ENCODE measurements around the gene TPRN.

TPRN gene

DNA sequence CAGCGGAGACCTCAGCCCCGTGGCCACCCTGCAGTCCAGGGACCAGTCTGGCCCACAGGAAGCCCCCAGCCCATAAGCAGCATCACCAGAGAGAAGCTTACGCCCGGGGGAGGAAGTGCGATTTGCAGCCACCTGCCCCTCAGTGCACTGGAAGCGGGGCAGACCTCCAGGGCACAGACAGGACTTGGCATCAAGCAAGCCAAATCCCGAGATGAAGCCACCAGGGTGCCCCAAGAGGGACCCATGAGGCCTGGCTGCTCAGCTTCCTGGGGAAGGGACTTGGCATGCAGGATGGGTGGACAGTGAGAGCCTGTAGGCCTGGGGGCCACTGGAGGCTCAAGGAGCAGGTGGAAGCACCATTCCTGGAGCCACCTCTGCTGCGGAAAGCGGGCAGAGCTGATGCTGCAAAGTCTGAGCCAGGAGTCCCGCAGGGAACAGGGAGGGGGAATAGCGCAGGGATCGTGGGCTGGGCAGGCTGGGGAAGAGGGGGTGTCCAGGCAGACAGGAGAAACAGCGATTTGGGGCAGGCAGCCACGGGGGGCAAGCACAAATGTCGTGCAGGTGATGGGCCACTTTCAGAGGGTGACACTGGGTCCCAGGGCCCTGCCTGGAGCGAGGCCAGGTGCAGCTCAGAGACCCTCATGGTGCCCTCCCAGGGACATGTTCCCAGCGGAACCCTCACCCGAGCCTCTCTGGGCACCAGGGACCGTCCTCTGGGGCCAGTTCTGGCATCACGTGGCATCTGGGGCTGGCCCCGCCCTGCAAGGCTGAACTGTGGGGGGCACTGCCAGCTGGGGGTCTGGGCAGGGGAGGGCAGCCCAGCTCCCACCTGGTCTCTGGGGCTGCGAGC is 33.9 kb downstream of the TPRN start:
- Histone ChIP-seq H3K18ac (ENCODE audit: low read length) (no peak overlapping the region), H2BK5ac (ENCODE audit: low read depth, low read length, poor library complexity) (no peak overlapping the region), H3K27me3 (ENCODE audit: insufficient read depth, low read length) (peaks cover 80% of the 10 kb centered on the region), H3K27ac (ENCODE audit: low read depth, low read length) (no peak overlapping the region), H3K14ac (ENCODE audit: low read length) (no peak overlapping the region), H3K4me2 (ENCODE audit: low read length) (no peak overlapping the region), H2AK5ac (ENCODE audit: low read length) (no peak overlapping the region), H3K79me1 (ENCODE audit: low read length) (no peaks in the 10 kb centered on the region), H2AFZ (ENCODE audit: insufficient read depth, low read length, poor library complexity) (no peak overlapping the region), H3K36me3 (ENCODE audit: control insufficient read depth in 1 of 2, insufficient read depth in 2 of 2, low read length in 2 of 2) (no peaks in the 10 kb centered on the region), H3K4me3 (ENCODE audit: low read depth, low read length) (no peak overlapping the region), H3K79me2 (ENCODE audit: control insufficient read depth, insufficient read depth, low read length, poor library complexity) (no peaks in the 10 kb centered on the region), H3K9me3 (ENCODE audit: insufficient read depth, low read depth, low read length) (peaks cover 12% of the 10 kb centered on the region), H3K9ac (ENCODE audit: low read length) (no peak overlapping the region), H3K4me1 (ENCODE audit: control insufficient read depth in 1 of 2, insufficient read depth in 2 of 2, low read length in 2 of 2) (peaks cover 0 to 11% of the 10 kb centered on the region in 2 experiments), H2BK120ac (ENCODE audit: insufficient read depth, low read length, poor library complexity) (no peak overlapping the region), H3K23ac (ENCODE audit: low read length) (no peak overlapping the region), H4K12ac (ENCODE audit: low read depth, low read length) (no peak overlapping the region), H3K4ac (ENCODE audit: low read depth, low read length) (no peak overlapping the region), H4K8ac (ENCODE audit: low read depth, low read length) (no peak overlapping the region), H2BK12ac (ENCODE audit: low read length) (no peak overlapping the region), H4K91ac (ENCODE audit: low read depth, low read length) (no peak overlapping the region)
- DNase-seq, result no peak
- WGBS (ENCODE audit: extremely low coverage, insufficient coverage, insufficient read length), result no CpG with 5 or more reads among the region's 22 CpGs

DNA sequence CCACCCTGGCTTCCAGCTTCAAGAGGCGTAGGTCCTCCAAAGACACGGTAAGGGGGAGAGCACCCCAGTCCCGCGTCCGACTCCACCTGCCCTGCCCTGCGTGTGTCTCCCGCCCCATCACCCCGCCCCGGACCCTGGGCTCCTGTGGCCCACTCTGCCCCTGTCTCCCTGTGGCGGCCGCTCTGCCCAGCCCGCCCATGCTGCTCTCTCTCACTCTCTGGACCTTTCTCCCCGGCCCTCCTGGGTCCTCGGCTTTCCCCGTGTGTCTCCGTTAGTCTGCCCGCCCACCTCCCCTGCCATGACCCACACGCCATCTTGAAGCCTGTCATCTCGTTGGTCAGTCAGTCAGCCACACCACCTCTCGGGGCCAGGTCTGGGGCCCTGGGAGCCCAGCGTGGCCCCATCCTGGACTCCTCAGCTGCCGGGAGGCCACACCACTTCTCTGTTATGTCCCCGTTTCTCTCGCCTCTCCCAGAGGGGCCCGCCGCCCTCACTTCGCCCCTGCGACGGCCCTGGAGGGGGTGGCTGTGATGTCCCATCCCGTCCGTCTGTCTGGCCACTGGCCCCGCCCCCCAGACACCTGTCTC is 35.2 kb downstream of the TPRN start:
- no peak for DNase-seq
- no peak overlapping the region for H2BK120ac ChIP-seq (ENCODE audit: insufficient read depth, low read length, poor library complexity)
- H3K27ac ChIP-seq (ENCODE audit: low read depth, low read length), result no peak overlapping the region
- no peak overlapping the region for H3K18ac ChIP-seq (ENCODE audit: low read length)
- no peak overlapping the region for H4K91ac ChIP-seq (ENCODE audit: low read depth, low read length)
- no peak overlapping the region for H4K8ac ChIP-seq (ENCODE audit: low read depth, low read length)
- WGBS (ENCODE audit: extremely low coverage, insufficient coverage, insufficient read length), result no CpG with 5 or more reads among the region's 32 CpGs
- no peak overlapping the region for H4K12ac ChIP-seq (ENCODE audit: low read depth, low read length)
- H3K27me3 ChIP-seq (ENCODE audit: insufficient read depth, low read length), result peaks cover 80% of the 10 kb centered on the region
- no peaks in the 10 kb centered on the region for H3K36me3 ChIP-seq (ENCODE audit: control insufficient read depth in 1 of 2, insufficient read depth in 2 of 2, low read length in 2 of 2)
- H3K9ac ChIP-seq (ENCODE audit: low read length), result no peak overlapping the region
- no peak overlapping the region for H2AK5ac ChIP-seq (ENCODE audit: low read length)
- no peak overlapping the region for H2AFZ ChIP-seq (ENCODE audit: insufficient read depth, low read length, poor library complexity)
- H3K23ac ChIP-seq (ENCODE audit: low read length), result no peak overlapping the region
- no peak overlapping the region for H3K14ac ChIP-seq (ENCODE audit: low read length)
- H2BK5ac ChIP-seq (ENCODE audit: low read depth, low read length, poor library complexity), result no peak overlapping the region
- no peak overlapping the region for H3K4me3 ChIP-seq (ENCODE audit: low read depth, low read length)
- no peak overlapping the region for H3K4me2 ChIP-seq (ENCODE audit: low read length)
- no peaks in the 10 kb centered on the region for H3K79me1 ChIP-seq (ENCODE audit: low read length)
- H3K4me1 ChIP-seq (ENCODE audit: control insufficient read depth in 1 of 2, insufficient read depth in 2 of 2, low read length in 2 of 2), result peaks cover 0 to 11% of the 10 kb centered on the region in 2 experiments
- H2BK12ac ChIP-seq (ENCODE audit: low read length), result no peak overlapping the region
- H3K79me2 ChIP-seq (ENCODE audit: control insufficient read depth, insufficient read depth, low read length, poor library complexity), result no peaks in the 10 kb centered on the region
- H3K4ac ChIP-seq (ENCODE audit: low read depth, low read length), result no peak overlapping the region
- H3K9me3 ChIP-seq (ENCODE audit: insufficient read depth, low read depth, low read length), result peaks cover 13% of the 10 kb centered on the region

DNA sequence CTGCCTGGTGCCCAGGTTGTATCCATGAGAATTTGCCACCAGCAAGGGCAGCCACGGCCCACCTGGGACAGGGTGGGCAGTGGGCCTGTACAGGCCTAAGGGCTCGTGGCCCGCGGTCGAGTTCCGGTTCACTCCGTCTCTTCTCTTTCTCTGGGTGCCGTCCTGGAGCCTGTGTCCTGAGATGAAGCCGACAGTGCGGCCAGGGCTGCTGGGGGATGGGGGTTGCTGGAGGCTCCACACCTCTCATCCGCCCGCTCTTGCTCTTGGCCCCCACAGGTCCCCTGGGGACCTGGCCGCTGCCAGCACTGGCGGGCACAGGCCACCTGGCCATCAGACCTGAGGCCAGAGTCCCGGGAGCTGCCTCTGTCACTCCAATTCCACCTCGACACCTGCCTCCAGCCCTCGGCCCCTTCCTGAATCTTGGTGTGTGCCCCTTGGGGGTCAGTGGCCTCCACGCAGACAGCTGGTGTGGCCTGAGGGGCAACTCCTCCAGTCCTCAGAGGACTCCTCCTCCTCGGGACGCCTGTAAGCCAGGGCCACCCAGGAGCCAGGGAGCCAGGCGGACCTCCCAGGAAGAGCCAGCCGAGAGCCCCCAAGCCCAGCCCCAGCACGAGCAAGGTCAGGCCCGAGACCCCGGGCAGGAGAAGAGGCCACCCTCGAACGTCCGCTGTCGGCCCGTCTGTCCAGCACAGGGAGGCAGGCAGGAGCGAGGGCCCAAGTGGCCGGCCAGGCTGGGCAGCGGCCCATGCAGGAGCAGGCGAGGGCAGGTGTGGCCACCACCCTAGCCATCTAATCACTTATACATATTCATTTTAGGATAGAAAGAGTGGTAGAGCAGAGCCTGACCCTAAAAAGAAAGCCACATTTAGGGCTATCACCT is 35.9 kb downstream of the TPRN start:
- Histone ChIP-seq H2AFZ (ENCODE audit: insufficient read depth, low read length, poor library complexity) (no peak overlapping the region), H3K4me3 (ENCODE audit: low read depth, low read length) (no peak overlapping the region), H3K14ac (ENCODE audit: low read length) (no peak overlapping the region), H3K9ac (ENCODE audit: low read length) (no peak overlapping the region), H2BK5ac (ENCODE audit: low read depth, low read length, poor library complexity) (no peak overlapping the region), H3K79me2 (ENCODE audit: control insufficient read depth, insufficient read depth, low read length, poor library complexity) (no peaks in the 10 kb centered on the region), H3K4me2 (ENCODE audit: low read length) (no peak overlapping the region), H3K18ac (ENCODE audit: low read length) (no peak overlapping the region), H2BK12ac (ENCODE audit: low read length) (no peak overlapping the region), H3K27ac (ENCODE audit: low read depth, low read length) (no peak overlapping the region), H4K8ac (ENCODE audit: low read depth, low read length) (no peak overlapping the region), H2AK5ac (ENCODE audit: low read length) (no peak overlapping the region), H4K91ac (ENCODE audit: low read depth, low read length) (no peak overlapping the region), H3K4ac (ENCODE audit: low read depth, low read length) (no peak overlapping the region), H3K4me1 (ENCODE audit: control insufficient read depth in 1 of 2, insufficient read depth in 2 of 2, low read length in 2 of 2) (peaks cover 0 to 10% of the 10 kb centered on the region in 2 experiments), H4K12ac (ENCODE audit: low read depth, low read length) (no peak overlapping the region), H2BK120ac (ENCODE audit: insufficient read depth, low read length, poor library complexity) (no peak overlapping the region), H3K9me3 (ENCODE audit: insufficient read depth, low read depth, low read length) (peaks cover 15% of the 10 kb centered on the region), H3K79me1 (ENCODE audit: low read length) (no peaks in the 10 kb centered on the region), H3K27me3 (ENCODE audit: insufficient read depth, low read length) (peaks cover 75% of the 10 kb centered on the region), H3K23ac (ENCODE audit: low read length) (no peak overlapping the region), H3K36me3 (ENCODE audit: control insufficient read depth in 1 of 2, insufficient read depth in 2 of 2, low read length in 2 of 2) (no peaks in the 10 kb centered on the region)
- DNase-seq, result no peak
- no CpG with 5 or more reads among the region's 34 CpGs for WGBS (ENCODE audit: extremely low coverage, insufficient coverage, insufficient read length)

DNA sequence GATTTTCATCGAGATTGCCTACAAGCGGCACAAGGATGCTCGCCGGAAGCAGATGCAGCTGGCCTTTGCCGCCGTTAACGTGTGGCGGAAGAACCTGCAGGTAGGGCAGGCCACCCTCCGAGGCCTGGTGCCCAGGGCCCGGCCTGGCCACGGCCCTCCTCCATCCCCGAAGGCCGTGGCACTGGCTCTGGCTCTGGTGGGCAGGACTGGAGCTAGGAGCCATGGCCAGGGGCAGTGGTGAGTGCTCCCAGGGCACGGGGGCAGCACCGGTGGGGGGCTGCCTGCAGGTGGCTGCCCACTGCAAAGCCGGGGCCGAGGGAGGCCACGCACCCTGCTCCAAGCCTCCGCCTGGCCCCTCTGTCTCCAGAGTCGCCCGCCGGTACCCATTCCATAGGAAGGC is 36.7 kb downstream of the TPRN start:
- Histone ChIP-seq H3K9ac (ENCODE audit: low read length) (no peak overlapping the region), H3K9me3 (ENCODE audit: insufficient read depth, low read depth, low read length) (peaks cover 11% of the 10 kb centered on the region), H3K27ac (ENCODE audit: low read depth, low read length) (no peak overlapping the region), H3K4me3 (ENCODE audit: low read depth, low read length) (no peak overlapping the region), H3K4me1 (ENCODE audit: control insufficient read depth in 1 of 2, insufficient read depth in 2 of 2, low read length in 2 of 2) (peaks cover 0 to 4% of the 10 kb centered on the region in 2 experiments), H3K18ac (ENCODE audit: low read length) (no peak overlapping the region), H3K36me3 (ENCODE audit: control insufficient read depth in 1 of 2, insufficient read depth in 2 of 2, low read length in 2 of 2) (no peaks in the 10 kb centered on the region), H2AFZ (ENCODE audit: insufficient read depth, low read length, poor library complexity) (no peak overlapping the region), H4K8ac (ENCODE audit: low read depth, low read length) (no peak overlapping the region), H4K12ac (ENCODE audit: low read depth, low read length) (no peak overlapping the region), H3K79me1 (ENCODE audit: low read length) (no peaks in the 10 kb centered on the region), H2BK120ac (ENCODE audit: insufficient read depth, low read length, poor library complexity) (no peak overlapping the region), H2AK5ac (ENCODE audit: low read length) (no peak overlapping the region), H4K91ac (ENCODE audit: low read depth, low read length) (no peak overlapping the region), H3K23ac (ENCODE audit: low read length) (no peak overlapping the region), H2BK12ac (ENCODE audit: low read length) (no peak overlapping the region), H3K27me3 (ENCODE audit: insufficient read depth, low read length) (peaks cover 71% of the 10 kb centered on the region), H3K79me2 (ENCODE audit: control insufficient read depth, insufficient read depth, low read length, poor library complexity) (no peaks in the 10 kb centered on the region), H3K4ac (ENCODE audit: low read depth, low read length) (no peak overlapping the region), H3K4me2 (ENCODE audit: low read length) (no peak overlapping the region), H3K14ac (ENCODE audit: low read length) (no peak overlapping the region), H2BK5ac (ENCODE audit: low read depth, low read length, poor library complexity) (no peak overlapping the region)
- WGBS (ENCODE audit: extremely low coverage, insufficient coverage, insufficient read length), result no CpG with 5 or more reads among the region's 22 CpGs
- DNase-seq, result no peak

All from trophoblast cell (in vitro differentiated cells and primary cell).